GM12878 (cell line): Measurements from ENCODE around the gene MTA3.

Source experiments
- ATF3 ChIP-seq: IDR thresholded peaks from 2 replicates; pipeline ENCODE4 v1.6.1; 2011; ENCODE audit warnings: low read depth, mild to moderate bottlenecking, low read length, moderate library complexity, borderline replicate concordance; ENCODE audit errors: extremely low read depth
- CREB1 ChIP-seq: IDR thresholded peaks from 2 replicates; pipeline ENCODE4 v1.6.1; 2012; ENCODE audit warnings: low read depth, mild to moderate bottlenecking, inconsistent platforms
- CTCF ChIP-seq, 3 experiments: IDR thresholded peaks in 2 of 3; conservative IDR thresholded peaks in 1 of 3; 2 replicates each; pipeline ENCODE4 v1.5.1; 2011; ENCODE audit warnings: low read depth in 3 of 3, low read length in 3 of 3, mild to moderate bottlenecking in 3 of 3, control low read depth in 2 of 3, moderate library complexity in 2 of 3, inconsistent platforms in 1 of 3, mixed read lengths in 1 of 3; ENCODE audit not compliant: control insufficient read depth in 2 of 3, insufficient read depth in 1 of 3; ENCODE audit errors: extremely low read depth in 1 of 3
- EGR1 ChIP-seq, 2 experiments: IDR thresholded peaks; 1 replicate in 1 of 2; 2 replicates in 1 of 2; pipeline ENCODE4 v1.6.1; 2011 to 2012; ENCODE audit warnings: low read depth in 2 of 2, low read length in 2 of 2, borderline replicate concordance in 1 of 2, mild to moderate bottlenecking in 1 of 2, moderate library complexity in 1 of 2
- EP300 ChIP-seq, 2 experiments: fragments of 150-350 bp in 1 of 2; IDR thresholded peaks; 2 replicates each; pipeline ENCODE4 v1.6.1; 2011 to 2012; ENCODE audit warnings: low read depth in 2 of 2, low read length in 2 of 2, borderline replicate concordance in 1 of 2, improper control_type of control experiment in 1 of 2, inconsistent platforms in 1 of 2; ENCODE audit not compliant: control insufficient read depth in 1 of 2
- POLR2A ChIP-seq: IDR thresholded peaks from 2 replicates; pipeline ENCODE4 v1.6.1; 2011; ENCODE audit warnings: low read depth, mild to moderate bottlenecking, low read length
- TARDBP ChIP-seq: IDR thresholded peaks from 2 replicates; pipeline ENCODE4 v1.6.1; 2016; ENCODE audit warnings: borderline replicate concordance
- ZBTB33 ChIP-seq: fragments of 450-650 bp; IDR thresholded peaks from 2 replicates; pipeline ENCODE4 v1.6.1; 2017; ENCODE audit warnings: mild to moderate bottlenecking

- TF ChIP-seq EP300 (IDR thresholded peaks at IDR 0.05; ENCODE audit: borderline replicate concordance in 1 of 2, control insufficient read depth in 1 of 2, low read depth in 2 of 2, low read length in 2 of 2) (no peak), CTCF (IDR thresholded peaks at IDR 0.05 in 2 of 3, conservative IDR thresholded peaks at IDR 0.05 in 1 of 3; ENCODE audit: control insufficient read depth in 2 of 3, extremely low read depth in 1 of 3, insufficient read depth in 1 of 3, low read depth in 3 of 3, low read length in 3 of 3) (no peak), CREB1 (no peak), ZBTB33 (no peak), ATF3 (no peak), POLR2A (no peak), EGR1 (IDR thresholded peaks at IDR 0.05; ENCODE audit: borderline replicate concordance in 1 of 2, low read depth in 2 of 2, low read length in 2 of 2) (no peak), TARDBP (no peak)
Observed at GRCh38 chr2:42585779-42586178, 17.3 kb downstream of the MTA3 start.
